Measurements from ENCODE around the gene ZNF41.
A peak's percentile ranks its signal among the peaks of the same experiment; 100 is the strongest.

The ZNF41 gene

GRCh38 chrX:47482065-47482511 is 934 bp downstream of the ZNF41 start:
- H3K36me3 ChIP-seq (ENCODE audit: control insufficient read depth, insufficient read depth, low read length), result no peaks in the 10 kb centered on the region
- peak overlapping the region; percentile 80 for H3K9ac ChIP-seq (ENCODE audit: low read length)
- H3K4me3 ChIP-seq (ENCODE audit: low read length), result peak overlapping the region; percentile 75
- peak overlapping the region; percentile 85 for H3K27ac ChIP-seq (ENCODE audit: low read depth, low read length)
- peaks cover 3% of the 10 kb centered on the region for H3K27me3 ChIP-seq (ENCODE audit: control insufficient read depth, insufficient read depth, low read length)
- peaks cover 2% of the 10 kb centered on the region for H3K4me1 ChIP-seq (ENCODE audit: control insufficient read depth, insufficient read depth, low read length)

- Histone ChIP-seq H3K4me1 (ENCODE audit: control insufficient read depth, insufficient read depth, low read length) (peaks cover 2% of the 10 kb centered on the region), H3K27me3 (ENCODE audit: control insufficient read depth, insufficient read depth, low read length) (peaks cover 3% of the 10 kb centered on the region), H3K9ac (ENCODE audit: low read length) (no peak overlapping the region), H3K4me3 (ENCODE audit: low read length) (no peak overlapping the region), H3K27ac (ENCODE audit: low read depth, low read length) (no peak overlapping the region), H3K36me3 (ENCODE audit: control insufficient read depth, insufficient read depth, low read length) (no peaks in the 10 kb centered on the region)
Measured at GRCh38 chrX:47481160-47481559, 1.9 kb downstream of the ZNF41 start.

- no peaks in the 10 kb centered on the region for H3K36me3 ChIP-seq (ENCODE audit: control insufficient read depth, insufficient read depth, low read length)
- H3K4me3 ChIP-seq (ENCODE audit: low read length), result no peak overlapping the region
- H3K4me1 ChIP-seq (ENCODE audit: control insufficient read depth, insufficient read depth, low read length), result peaks cover 2% of the 10 kb centered on the region
- peaks cover 3% of the 10 kb centered on the region for H3K27me3 ChIP-seq (ENCODE audit: control insufficient read depth, insufficient read depth, low read length)
- H3K27ac ChIP-seq (ENCODE audit: low read depth, low read length), result no peak overlapping the region
- H3K9ac ChIP-seq (ENCODE audit: low read length), result no peak overlapping the region
Measured at GRCh38 chrX:47480576-47480975, 2.4 kb downstream of the ZNF41 start.

- H3K4me1 ChIP-seq (ENCODE audit: control insufficient read depth, insufficient read depth, low read length), result no peaks in the 10 kb centered on the region
- H3K27me3 ChIP-seq (ENCODE audit: control insufficient read depth, insufficient read depth, low read length), result no peaks in the 10 kb centered on the region
- H3K27ac ChIP-seq (ENCODE audit: low read depth, low read length), result no peak overlapping the region
- no peak overlapping the region for H3K9ac ChIP-seq (ENCODE audit: low read length)
- H3K36me3 ChIP-seq (ENCODE audit: control insufficient read depth, insufficient read depth, low read length), result no peaks in the 10 kb centered on the region
- no peak overlapping the region for H3K4me3 ChIP-seq (ENCODE audit: low read length)
Measured at GRCh38 chrX:47475476-47475875, 7.5 kb downstream of the ZNF41 start.

- Histone ChIP-seq H3K9ac (ENCODE audit: low read length) (no peak overlapping the region), H3K4me3 (ENCODE audit: low read length) (no peak overlapping the region)
Measured at GRCh38 chrX:47467106-47467505, 15.9 kb downstream of the ZNF41 start.

GRCh38 chrX:47460561-47460960 is 22.5 kb downstream of the ZNF41 start:
- Histone ChIP-seq H3K36me3 (ENCODE audit: control insufficient read depth, insufficient read depth, low read length) (peaks cover 3% of the 10 kb centered on the region), H3K27ac (ENCODE audit: low read depth, low read length) (no peak overlapping the region), H3K9ac (ENCODE audit: low read length) (no peak overlapping the region), H3K4me1 (ENCODE audit: control insufficient read depth, insufficient read depth, low read length) (no peaks in the 10 kb centered on the region), H3K4me3 (ENCODE audit: low read length) (no peak overlapping the region), H3K27me3 (ENCODE audit: control insufficient read depth, insufficient read depth, low read length) (peaks cover 3% of the 10 kb centered on the region)

More at GRCh38 chrX:47467106-47467505, 15.9 kb downstream of the ZNF41 start:
- H3K27ac ChIP-seq (ENCODE audit: low read depth, low read length), result no peak overlapping the region
- H3K4me1 ChIP-seq (ENCODE audit: control insufficient read depth, insufficient read depth, low read length), result no peaks in the 10 kb centered on the region
- H3K27me3 ChIP-seq (ENCODE audit: control insufficient read depth, insufficient read depth, low read length), result no peaks in the 10 kb centered on the region
- H3K36me3 ChIP-seq (ENCODE audit: control insufficient read depth, insufficient read depth, low read length), result no peaks in the 10 kb centered on the region

- Histone ChIP-seq H3K27me3 (ENCODE audit: control insufficient read depth, insufficient read depth, low read length) (peaks cover 3% of the 10 kb centered on the region), H3K9ac (ENCODE audit: low read length) (no peak overlapping the region), H3K4me1 (ENCODE audit: control insufficient read depth, insufficient read depth, low read length) (no peaks in the 10 kb centered on the region), H3K27ac (ENCODE audit: low read depth, low read length) (no peak overlapping the region), H3K36me3 (ENCODE audit: control insufficient read depth, insufficient read depth, low read length) (peaks cover 3% of the 10 kb centered on the region), H3K4me3 (ENCODE audit: low read length) (no peak overlapping the region)
Measured at GRCh38 chrX:47458528-47458927, 24.5 kb downstream of the ZNF41 start.

GRCh38 chrX:47456080-47456479 is 26.9 kb downstream of the ZNF41 start:
- Histone ChIP-seq H3K9ac (ENCODE audit: low read length) (no peak overlapping the region), H3K27ac (ENCODE audit: low read depth, low read length) (no peak overlapping the region), H3K36me3 (ENCODE audit: control insufficient read depth, insufficient read depth, low read length) (peaks cover 3% of the 10 kb centered on the region), H3K4me3 (ENCODE audit: low read length) (no peak overlapping the region), H3K27me3 (ENCODE audit: control insufficient read depth, insufficient read depth, low read length) (peaks cover 3% of the 10 kb centered on the region), H3K4me1 (ENCODE audit: control insufficient read depth, insufficient read depth, low read length) (no peaks in the 10 kb centered on the region)

- Histone ChIP-seq H3K27ac (ENCODE audit: low read depth, low read length) (no peak overlapping the region), H3K36me3 (ENCODE audit: control insufficient read depth, insufficient read depth, low read length) (peaks cover 10% of the 10 kb centered on the region), H3K27me3 (ENCODE audit: control insufficient read depth, insufficient read depth, low read length) (peaks cover 3% of the 10 kb centered on the region), H3K9ac (ENCODE audit: low read length) (no peak overlapping the region), H3K4me3 (ENCODE audit: low read length) (no peak overlapping the region), H3K4me1 (ENCODE audit: control insufficient read depth, insufficient read depth, low read length) (no peaks in the 10 kb centered on the region)
Measured at GRCh38 chrX:47452112-47452511, 30.9 kb downstream of the ZNF41 start.

- Histone ChIP-seq H3K36me3 (ENCODE audit: control insufficient read depth, insufficient read depth, low read length) (peaks cover 12% of the 10 kb centered on the region), H3K27me3 (ENCODE audit: control insufficient read depth, insufficient read depth, low read length) (no peaks in the 10 kb centered on the region), H3K9ac (ENCODE audit: low read length) (no peak overlapping the region), H3K4me3 (ENCODE audit: low read length) (no peak overlapping the region), H3K4me1 (ENCODE audit: control insufficient read depth, insufficient read depth, low read length) (no peaks in the 10 kb centered on the region), H3K27ac (ENCODE audit: low read depth, low read length) (no peak overlapping the region)
Measured at GRCh38 chrX:47448165-47448806, 34.7 kb downstream of the ZNF41 start.

GRCh38 chrX:47447607-47448006 is 35.4 kb downstream of the ZNF41 start:
- Histone ChIP-seq H3K4me1 (ENCODE audit: control insufficient read depth, insufficient read depth, low read length) (no peaks in the 10 kb centered on the region), H3K36me3 (ENCODE audit: control insufficient read depth, insufficient read depth, low read length) (peaks cover 12% of the 10 kb centered on the region), H3K27ac (ENCODE audit: low read depth, low read length) (no peak overlapping the region), H3K27me3 (ENCODE audit: control insufficient read depth, insufficient read depth, low read length) (no peaks in the 10 kb centered on the region), H3K9ac (ENCODE audit: low read length) (no peak overlapping the region), H3K4me3 (ENCODE audit: low read length) (no peak overlapping the region)

GRCh38 chrX:47446971-47447370 is 36.1 kb downstream of the ZNF41 start:
- H3K36me3 ChIP-seq (ENCODE audit: control insufficient read depth, insufficient read depth, low read length), result peaks cover 12% of the 10 kb centered on the region
- no peaks in the 10 kb centered on the region for H3K4me1 ChIP-seq (ENCODE audit: control insufficient read depth, insufficient read depth, low read length)

GRCh38 chrX:47446431-47446830 is 36.6 kb downstream of the ZNF41 start:
- no peak overlapping the region for H3K9ac ChIP-seq (ENCODE audit: low read length)
- H3K27me3 ChIP-seq (ENCODE audit: control insufficient read depth, insufficient read depth, low read length), result no peaks in the 10 kb centered on the region
- no peaks in the 10 kb centered on the region for H3K4me1 ChIP-seq (ENCODE audit: control insufficient read depth, insufficient read depth, low read length)
- no peak overlapping the region for H3K27ac ChIP-seq (ENCODE audit: low read depth, low read length)
- H3K4me3 ChIP-seq (ENCODE audit: low read length), result no peak overlapping the region
- peaks cover 12% of the 10 kb centered on the region for H3K36me3 ChIP-seq (ENCODE audit: control insufficient read depth, insufficient read depth, low read length)

More at GRCh38 chrX:47446971-47447370, 36.1 kb downstream of the ZNF41 start:
- Histone ChIP-seq H3K27me3 (ENCODE audit: control insufficient read depth, insufficient read depth, low read length) (no peaks in the 10 kb centered on the region), H3K4me3 (ENCODE audit: low read length) (no peak overlapping the region), H3K9ac (ENCODE audit: low read length) (no peak overlapping the region), H3K27ac (ENCODE audit: low read depth, low read length) (no peak overlapping the region)

Measured in rectal smooth muscle tissue (tissue), 1 donor.